Spleen (tissue), 11 donors: ENCODE measurements around the gene CDHR3. TPM values are rescaled to one million over a fixed set of nuclear protein-coding genes. Genes with fewer than 3 reads are reported as not detected.

Experiments
- DNase-seq: peaks from one replicate; pipeline ENCODE4 v3.0.0-alpha.2; 2020
- H3K27ac ChIP-seq, 8 donors: fragments of 200-600 bp; sonication (generic) in 7 of 8; 1 replicate in 4 of 8; 2 replicates in 4 of 8; pipeline versions ENCODE4 v1.5.0 to v1.8.0; 2016 to 2021; ENCODE audit warnings: inconsistent platforms in 4 of 8, mild to moderate bottlenecking in 4 of 8, moderate library complexity in 1 of 8
- H3K27me3 ChIP-seq, 7 donors: fragments of 200-600 bp; sonication (generic) in 6 of 7; replicated peaks in 1 of 7; 1 replicate in 4 of 7; 2 replicates in 3 of 7; pipeline versions ENCODE4 v1.5.0 to v1.8.0; 2016 to 2021; ENCODE audit warnings: inconsistent platforms in 3 of 7, mild to moderate bottlenecking in 1 of 7
- H3K36me3 ChIP-seq, 6 donors: fragments of 200-600 bp; sonication (generic) in 5 of 6; 1 replicate in 4 of 6; 2 replicates in 2 of 6; pipeline versions ENCODE4 v1.5.0 to v1.8.0; 2016 to 2021; ENCODE audit warnings: inconsistent platforms in 2 of 6
- H3K4me1 ChIP-seq, 6 donors: fragments of 200-600 bp; sonication (generic) in 5 of 6; 1 replicate in 3 of 6; 2 replicates in 3 of 6; pipeline versions ENCODE4 v1.5.0 to v1.8.0; 2016 to 2021; ENCODE audit warnings: inconsistent platforms in 3 of 6
- H3K4me3 ChIP-seq, 8 donors: fragments of 200-600 bp; sonication (generic) in 7 of 8; 1 replicate in 4 of 8; 2 replicates in 4 of 8; pipeline versions ENCODE4 v1.5.0 to v1.8.0; 2016 to 2021; ENCODE audit warnings: inconsistent platforms in 4 of 8, mild to moderate bottlenecking in 4 of 8, moderate library complexity in 2 of 8
- H3K9me3 ChIP-seq, 8 donors: fragments of 200-600 bp; sonication (generic) in 7 of 8; 1 replicate in 4 of 8; 2 replicates in 4 of 8; pipeline versions ENCODE4 v1.5.0 to v1.8.0; 2016 to 2021; ENCODE audit warnings: inconsistent platforms in 4 of 8
- CTCF ChIP-seq, 11 experiments: fragments of 200-600 bp in 7 of 11; fragments of 450-650 bp in 4 of 11; sonication (generic) in 4 of 11; IDR thresholded peaks in 8 of 11; conservative IDR thresholded peaks in 3 of 11; 1 replicate in 7 of 11; 2 replicates in 4 of 11; pipeline versions ENCODE4 v1.4.0 to v1.8.0; 2016 to 2021; ENCODE audit warnings: antibody characterized with exemption in 11 of 11, inconsistent platforms in 4 of 11, mild to moderate bottlenecking in 1 of 11
- POLR2A ChIP-seq, 3 donors: fragments of 450-650 bp; IDR thresholded peaks; one replicate each; pipeline ENCODE4 v1.5.1; 2017; ENCODE audit warnings: antibody characterized with exemption in 3 of 3, mild to moderate bottlenecking in 1 of 3
- POLR2AphosphoS5 ChIP-seq, 3 donors: sonication (generic); formaldehyde crosslinking; IDR thresholded peaks; one replicate each; pipeline ENCODE4 v1.5.1; 2017; ENCODE audit warnings: antibody characterized with exemption in 3 of 3
- WGBS, 5 donors: extraction: QIAGEN DNeasy Blood & Tissue Kit in 3 of 5; methylation state at CpG; one replicate each; pipeline versions ENCODE4 v1.1.5 to v1.1.7; 2013 to 2018; 5-methylcytosine and 5-hydroxymethylcytosine counted together
- intact Hi-C: fragments of 100-400 bp; cut with DNase I; formaldehyde crosslinking; loops from one replicate; pipeline ENCODE4 v1.15.0; 2023; ENCODE audit warnings: low total_unique reads
- polyA plus RNA-seq, 3 donors: library from polyadenylated mRNA; stranded (reverse); fragments of 200-250 nt; gene quantifications; one replicate each; pipeline ENCODE4 v1.2.1, GENCODE V29; 2013
- total RNA-seq, 7 donors: library from RNA; depleted of rRNA in 3 of 7; stranded (reverse); fragments of >200 nt in 3 of 7; fragmentation: NEBNext Ultra II Directional in 4 of 7; extraction: Animal tissue kit (Norgen Biotek cat#: 25700) in 4 of 7; gene quantifications; one replicate each; pipeline versions ENCODE4 v1.1.0 to v1.2.1, GENCODE V29; 2016 to 2021
- donor health status: healthy with polysubstance abuse.
- donor health status: DM: no; HTN: no; CAD: no; lungs with moderate emphysema.
- donor health status: DM: no; HTN: no; CAD: no.
- donor health status: Bipolar disorder and iron deficiency.
- donor health status: healthy.
- donor health status: DM: no; HTN: no; CAD: no.
- donor health status: DM: yes; HTN: yes; CAD: no.

Gene CDHR3
- total and polyA plus RNA-seq, 10 donors = 0.32 to 3.8 (median 1.2) TPM

- Histone ChIP-seq H3K4me3 (no peak overlapping the region), H3K9me3 (no peaks in the 10 kb centered on the region), H3K4me1 (peaks cover 29 to 99% (median 78%) of the 10 kb centered on the region in 6 donors), H3K36me3 (no peaks in the 10 kb centered on the region), H3K27me3 (no peaks in the 10 kb centered on the region), H3K27ac (peak overlapping the region in 6 of 8 donors; percentile 48 to 86 (median 67))
- no peak for TF ChIP-seq CTCF (IDR thresholded peaks at IDR 0.05 in 8 of 11, conservative IDR thresholded peaks at IDR 0.05 in 3 of 11)
- TF ChIP-seq POLR2A (IDR thresholded peaks at IDR 0.05) = no peak
- TF ChIP-seq POLR2AphosphoS5 (IDR thresholded peaks at IDR 0.05) = no peak
- WGBS, 5 donors = 55 to 81% (median 64%) methylated on average over 8 of the region's 8 CpGs
- DNase-seq = peak; percentile 78
- intact Hi-C loops = no loop called here
Observed at GRCh38 chr7:106064316-106064715, 101.3 kb downstream of the CDHR3 start.

GRCh38 chr7:106064771-106065574 lies 101.9 kb downstream of the CDHR3 start:
- Histone ChIP-seq H3K27me3 (no peaks in the 10 kb centered on the region), H3K4me1 (peaks cover 30 to 99% (median 78%) of the 10 kb centered on the region in 6 donors), H3K36me3 (no peaks in the 10 kb centered on the region), H3K4me3 (peak overlapping the region in 3 of 8 donors; percentile 1 to 19 (median 8)), H3K9me3 (no peaks in the 10 kb centered on the region), H3K27ac (peak overlapping the region in 6 of 8 donors; percentile 48 to 86 (median 67))
- TF ChIP-seq POLR2AphosphoS5 (IDR thresholded peaks at IDR 0.05) (peak in 2 of 3 donors; percentile 25 to 55), POLR2A (IDR thresholded peaks at IDR 0.05) (no peak), CTCF (IDR thresholded peaks at IDR 0.05 in 8 of 11, conservative IDR thresholded peaks at IDR 0.05 in 3 of 11) (no peak)
- intact Hi-C loops = no loop called here
- peak; percentile 83 for DNase-seq
- WGBS, 5 donors = 45 to 67% (median 62%) methylated on average over 9 to 14 of the region's 14 CpGs

GRCh38 chr7:106065575-106066500 lies 102.8 kb downstream of the CDHR3 start:
- no peak for DNase-seq
- Histone ChIP-seq H3K9me3 (no peaks in the 10 kb centered on the region), H3K4me1 (peaks cover 39 to 99% (median 81%) of the 10 kb centered on the region in 6 donors), H3K27ac (peak overlapping the region in 6 of 8 donors; percentile 48 to 86 (median 67)), H3K27me3 (no peaks in the 10 kb centered on the region), H3K4me3 (peak overlapping the region in 3 of 8 donors; percentile 1 to 19 (median 8)), H3K36me3 (no peaks in the 10 kb centered on the region)
- TF ChIP-seq CTCF (IDR thresholded peaks at IDR 0.05 in 8 of 11, conservative IDR thresholded peaks at IDR 0.05 in 3 of 11) (no peak), POLR2AphosphoS5 (IDR thresholded peaks at IDR 0.05) (no peak), POLR2A (IDR thresholded peaks at IDR 0.05) (no peak)
- intact Hi-C loops = no loop called here
- 65 to 78% (median 70%) methylated on average over 23 to 26 of the region's 26 CpGs for WGBS, 5 donors
